ENCODE data around the gene ACSL5. TPM values are rescaled to one million over a fixed set of nuclear protein-coding genes. Genes with fewer than 3 reads are reported as not detected.

Gene ACSL5
- total RNA-seq, 2 donors from 2014 or later: 208 to 218 TPM

DNA sequence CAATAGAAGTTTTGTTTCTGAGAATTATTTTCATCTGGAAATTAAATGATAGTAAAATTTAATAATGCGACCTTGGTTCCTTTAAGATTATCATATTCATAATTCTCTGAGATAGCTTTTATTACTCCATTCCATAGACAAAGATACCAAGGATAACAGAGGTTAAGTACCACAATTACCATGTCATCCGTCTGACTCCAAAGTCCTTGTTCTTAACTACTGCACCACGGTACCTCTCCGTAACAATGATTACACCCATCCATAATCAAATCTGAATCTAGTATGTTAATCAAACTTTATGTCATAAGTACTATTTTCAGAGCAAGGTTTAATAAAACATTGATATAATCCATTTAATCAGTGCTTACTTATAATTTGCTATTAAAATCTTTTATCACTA, 64.4 kb downstream of the ACSL5 start:
- H3K9me3 ChIP-seq: no peaks in the 10 kb centered on the region
- TF ChIP-seq CTCF (IDR thresholded peaks at IDR 0.05): no peak
- no peak overlapping the region for H3K4me3 ChIP-seq
- intact Hi-C loops (cut with DNase I): no loop called here
- no peaks in the 10 kb centered on the region for H3K27me3 ChIP-seq
- no peaks in the 10 kb centered on the region for H3K36me3 ChIP-seq
- H3K27ac ChIP-seq: no peak overlapping the region
- no peaks in the 10 kb centered on the region for H3K4me1 ChIP-seq
- no peak for DNase-seq
- no peak overlapping the region for H3K9ac ChIP-seq (ENCODE audit: low read depth in 2 of 2, low read length in 2 of 2)

DNA sequence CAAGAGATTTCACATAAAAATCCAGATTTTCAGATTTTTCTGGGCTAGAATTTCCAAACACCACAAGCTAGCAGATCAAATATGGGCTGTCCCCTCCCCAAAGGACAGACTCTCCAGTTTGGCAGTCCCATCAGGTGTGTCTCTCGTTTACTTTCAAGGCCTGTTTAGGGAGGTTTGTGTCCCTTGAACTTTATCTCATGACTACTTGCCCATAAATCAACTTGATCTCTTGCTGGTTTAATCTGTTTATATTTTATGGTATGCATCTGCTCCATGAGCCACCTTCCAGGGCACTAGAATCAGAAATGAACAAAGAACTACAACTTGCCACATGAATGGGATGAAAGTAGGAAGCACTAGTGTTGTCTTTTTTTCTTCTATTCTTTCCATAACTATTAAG, 67.6 kb downstream of the ACSL5 start:
- Histone ChIP-seq H3K36me3 (no peaks in the 10 kb centered on the region), H3K9ac (ENCODE audit: low read depth in 2 of 2, low read length in 2 of 2) (no peak overlapping the region), H3K4me3 (no peak overlapping the region), H3K9me3 (no peaks in the 10 kb centered on the region), H3K4me1 (peaks cover 6% of the 10 kb centered on the region), H3K27ac (no peak overlapping the region), H3K27me3 (no peaks in the 10 kb centered on the region)
- intact Hi-C loops (cut with DNase I): loop anchor here (10.0 kb wide), 1 partner anchor 257 kb away; the partner anchor contains the start of gene GPAM
- DNase-seq: no peak
- TF ChIP-seq CTCF (IDR thresholded peaks at IDR 0.05): no peak

GRCh38 chr10:112442063-112442462, 68.1 kb downstream of the ACSL5 start:
- Histone ChIP-seq H3K4me1 (peaks cover 6% of the 10 kb centered on the region), H3K36me3 (no peaks in the 10 kb centered on the region)

GRCh38 chr10:112446055-112446854, 72.3 kb downstream of the ACSL5 start:
- Histone ChIP-seq H3K4me3 (peak overlapping the region; percentile 88), H3K9ac (ENCODE audit: low read depth in 2 of 2, low read length in 2 of 2) (peak overlapping the region; percentile 92 to 99), H3K9me3 (no peaks in the 10 kb centered on the region), H3K27me3 (no peaks in the 10 kb centered on the region), H3K4me1 (peaks cover 6% of the 10 kb centered on the region), H3K27ac (peak overlapping the region; percentile 58), H3K36me3 (no peaks in the 10 kb centered on the region)
- peak; percentile 33 for DNase-seq
- intact Hi-C loops (cut with DNase I): loop anchor here (10.0 kb wide), 1 partner anchor 261 kb away; the partner anchor contains the start of gene GPAM
- TF ChIP-seq CTCF (IDR thresholded peaks at IDR 0.05): no peak

More at GRCh38 chr10:112442063-112442462, 68.1 kb downstream of the ACSL5 start:
- Histone ChIP-seq H3K4me3 (no peak overlapping the region), H3K9ac (ENCODE audit: low read depth in 2 of 2, low read length in 2 of 2) (no peak overlapping the region), H3K9me3 (no peaks in the 10 kb centered on the region), H3K27me3 (no peaks in the 10 kb centered on the region), H3K27ac (no peak overlapping the region)
- intact Hi-C loops (cut with DNase I): loop anchor here (10.0 kb wide), 1 partner anchor 257 kb away; the partner anchor contains the start of gene GPAM
- TF ChIP-seq CTCF (IDR thresholded peaks at IDR 0.05): no peak
- DNase-seq: no peak

DNA sequence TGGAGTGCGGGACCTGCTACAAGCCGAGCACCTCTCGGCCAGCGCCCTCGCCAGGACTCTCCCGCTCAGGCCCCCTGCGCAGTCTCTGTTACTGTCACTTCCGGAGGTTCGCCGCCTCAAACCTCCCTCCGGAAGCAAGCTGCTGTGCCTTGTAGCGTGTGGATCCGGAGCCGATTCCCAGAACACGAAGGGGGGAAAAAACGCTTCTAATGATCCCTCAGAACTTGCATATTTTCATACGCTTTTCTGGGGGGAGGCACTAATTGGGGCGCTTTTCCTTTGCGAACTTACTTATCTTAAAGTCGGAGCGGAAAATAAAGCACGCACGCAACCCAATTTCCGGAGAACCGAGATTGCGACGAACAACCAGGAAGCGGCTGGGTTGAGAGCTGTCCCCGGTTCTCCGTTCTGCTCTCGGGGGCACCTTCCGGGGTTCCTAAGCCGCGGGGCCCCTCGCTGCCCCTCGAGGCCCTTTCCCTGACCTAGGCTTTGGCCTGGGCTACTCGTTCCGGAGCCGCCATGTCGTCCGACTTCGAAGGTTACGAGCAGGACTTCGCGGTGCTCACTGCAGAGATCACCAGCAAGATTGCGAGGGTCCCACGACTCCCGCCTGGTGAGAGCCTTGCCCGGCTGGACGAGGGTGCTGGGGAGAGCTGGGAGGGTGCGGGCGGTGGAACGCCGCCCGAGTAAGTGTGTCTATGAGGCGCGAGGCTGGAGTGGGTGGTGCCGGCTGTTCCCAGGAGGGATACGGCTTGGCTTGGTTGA, 73.1 kb downstream of the ACSL5 start, which contains the start of the genes VTI1A and ZDHHC6:
VTI1A (plus strand) TSS at position 361 of the 765 bp plus-strand sequence; CDS start at position 520, 159 bp downstream.
ZDHHC6 (minus strand) TSS at position 60 of the 765 bp plus-strand sequence. CDS start 1,478 bp downstream, outside the sequence.
- TF ChIP-seq CTCF (IDR thresholded peaks at IDR 0.05): no peak
- Histone ChIP-seq H3K27me3 (no peaks in the 10 kb centered on the region), H3K9me3 (no peaks in the 10 kb centered on the region), H3K9ac (ENCODE audit: low read depth in 2 of 2, low read length in 2 of 2) (peak within 1 kb of the TSS; percentile 92 to 99), H3K4me3 (peak within 1 kb of the TSS; percentile 88), H3K27ac (peak within 1 kb of the TSS; percentile 58), H3K36me3 (no peaks in the 10 kb centered on the region), H3K4me1 (peaks cover 6% of the 10 kb centered on the region)
- peak; percentile 90 for DNase-seq
- intact Hi-C loops (cut with DNase I): loop anchor here (10.0 kb wide), 1 partner anchor 262 kb away; the partner anchor contains the start of gene GPAM

All from colonic mucosa (tissue), 4 donors.